ENCODE results near the gene NCKAP1.
"Not testable (repeated sequence)": the region's sequence is repeated elsewhere in the genome, so short reads cannot be mapped to it uniquely, and the experiment has no call there.

NCKAP1 gene

GRCh38 chr2:183014005-183014404 lies 24.3 kb downstream of the NCKAP1 start:
- in situ Hi-C loops (cut with HindIII; ENCODE audit: low pct_ligation_motif_present, low pct_unique_long_range_greater_than_20kb, low sequenced_read_pairs), result no loop called here
- DNase-seq, result no peak

GRCh38 chr2:183011743-183012142 lies 26.5 kb downstream of the NCKAP1 start:
- in situ Hi-C loops (cut with HindIII; ENCODE audit: low pct_ligation_motif_present, low pct_unique_long_range_greater_than_20kb, low sequenced_read_pairs), result no loop called here
- DNase-seq, result no peak

- DNase-seq, result peak; percentile 45
- in situ Hi-C loops (cut with HindIII; ENCODE audit: low pct_ligation_motif_present, low pct_unique_long_range_greater_than_20kb, low sequenced_read_pairs), result no loop called here
Measured at GRCh38 chr2:183010112-183010511, 28.1 kb downstream of the NCKAP1 start.

- no peak for DNase-seq
- in situ Hi-C loops (cut with HindIII; ENCODE audit: low pct_ligation_motif_present, low pct_unique_long_range_greater_than_20kb, low sequenced_read_pairs), result no loop called here
Measured at GRCh38 chr2:183009249-183009899, 28.9 kb downstream of the NCKAP1 start.

GRCh38 chr2:183001948-183002347 lies 36.3 kb downstream of the NCKAP1 start:
- no peak for DNase-seq
- in situ Hi-C loops (cut with HindIII; ENCODE audit: low pct_ligation_motif_present, low pct_unique_long_range_greater_than_20kb, low sequenced_read_pairs), result no loop called here

GRCh38 chr2:183000846-183001245 lies 37.4 kb downstream of the NCKAP1 start:
- DNase-seq, result peak; percentile 87
- in situ Hi-C loops (cut with HindIII; ENCODE audit: low pct_ligation_motif_present, low pct_unique_long_range_greater_than_20kb, low sequenced_read_pairs), result no loop called here

GRCh38 chr2:182999348-183000028 lies 38.8 kb downstream of the NCKAP1 start:
- in situ Hi-C loops (cut with HindIII; ENCODE audit: low pct_ligation_motif_present, low pct_unique_long_range_greater_than_20kb, low sequenced_read_pairs), result no loop called here
- no peak for DNase-seq

GRCh38 chr2:182994228-182994912 lies 43.9 kb downstream of the NCKAP1 start:
- no peak for DNase-seq
- in situ Hi-C loops (cut with HindIII; ENCODE audit: low pct_ligation_motif_present, low pct_unique_long_range_greater_than_20kb, low sequenced_read_pairs), result no loop called here

- in situ Hi-C loops (cut with HindIII; ENCODE audit: low pct_ligation_motif_present, low pct_unique_long_range_greater_than_20kb, low sequenced_read_pairs), result no loop called here
Measured at GRCh38 chr2:182982941-182983340, 55.3 kb downstream of the NCKAP1 start.

GRCh38 chr2:182981475-182981874 lies 56.8 kb downstream of the NCKAP1 start:
- in situ Hi-C loops (cut with HindIII; ENCODE audit: low pct_ligation_motif_present, low pct_unique_long_range_greater_than_20kb, low sequenced_read_pairs); DNase-seq: not testable (repeated sequence)

More at GRCh38 chr2:182982941-182983340, 55.3 kb downstream of the NCKAP1 start:
- DNase-seq, result no peak

GRCh38 chr2:182980652-182981051 lies 57.6 kb downstream of the NCKAP1 start:
- in situ Hi-C loops (cut with HindIII; ENCODE audit: low pct_ligation_motif_present, low pct_unique_long_range_greater_than_20kb, low sequenced_read_pairs), result no loop called here
- no peak for DNase-seq

GRCh38 chr2:182980115-182980514 lies 58.1 kb downstream of the NCKAP1 start:
- peak; percentile 74 for DNase-seq
- in situ Hi-C loops (cut with HindIII; ENCODE audit: low pct_ligation_motif_present, low pct_unique_long_range_greater_than_20kb, low sequenced_read_pairs), result no loop called here

GRCh38 chr2:182977463-182977862 lies 60.8 kb downstream of the NCKAP1 start:
- no peak for DNase-seq
- in situ Hi-C loops (cut with HindIII; ENCODE audit: low pct_ligation_motif_present, low pct_unique_long_range_greater_than_20kb, low sequenced_read_pairs), result no loop called here

- no peak for DNase-seq
- in situ Hi-C loops (cut with HindIII; ENCODE audit: low pct_ligation_motif_present, low pct_unique_long_range_greater_than_20kb, low sequenced_read_pairs), result no loop called here
Measured at GRCh38 chr2:182973441-182974352, 64.6 kb downstream of the NCKAP1 start.

- in situ Hi-C loops (cut with HindIII; ENCODE audit: low pct_ligation_motif_present, low pct_unique_long_range_greater_than_20kb, low sequenced_read_pairs), result no loop called here
Measured at GRCh38 chr2:182972548-182972942, 65.7 kb downstream of the NCKAP1 start.

GRCh38 chr2:182971820-182972547 lies 66.3 kb downstream of the NCKAP1 start:
- no peak for DNase-seq
- in situ Hi-C loops (cut with HindIII; ENCODE audit: low pct_ligation_motif_present, low pct_unique_long_range_greater_than_20kb, low sequenced_read_pairs), result no loop called here

More at GRCh38 chr2:182972548-182972942, 65.7 kb downstream of the NCKAP1 start:
- DNase-seq, result no peak

GRCh38 chr2:182970486-182970885 lies 67.8 kb downstream of the NCKAP1 start:
- in situ Hi-C loops (cut with HindIII; ENCODE audit: low pct_ligation_motif_present, low pct_unique_long_range_greater_than_20kb, low sequenced_read_pairs), result no loop called here
- no peak for DNase-seq

GRCh38 chr2:182968493-182968892 lies 69.8 kb downstream of the NCKAP1 start:
- in situ Hi-C loops (cut with HindIII; ENCODE audit: low pct_ligation_motif_present, low pct_unique_long_range_greater_than_20kb, low sequenced_read_pairs), result no loop called here

More at GRCh38 chr2:182968493-182968892, 69.8 kb downstream of the NCKAP1 start:
- no peak for DNase-seq
